A673 (cell line): ENCODE measurements around the gene CELF1.

ENCODE experiments used
- CTCF ChIP-seq: fragments of 300-800, 200-600 bp; sonication (generic); conservative IDR thresholded peaks from 2 replicates; pipeline ENCODE4 v1.5.1; 2017; ENCODE audit warnings: low read depth, mild to moderate bottlenecking, antibody characterized with exemption, low read length, moderate library complexity, mixed read lengths
- EZH2 ChIP-seq: fragments of 200-600 bp; sonication (generic); IDR thresholded peaks from 2 replicates; pipeline ENCODE4 v1.6.1; 2017; ENCODE audit warnings: borderline replicate concordance, low read depth, mild to moderate bottlenecking, mixed read lengths, antibody characterized with exemption, low read length; ENCODE audit not compliant: poor library complexity, severe bottlenecking

- TF ChIP-seq CTCF, result no peak
- no peak for TF ChIP-seq EZH2
These were observed 42.7 kb downstream of the CELF1 start for GRCh38 chr11:47510209-47510608.
